ENCODE results near the gene GPR101.

The GPR101 gene

DNA sequence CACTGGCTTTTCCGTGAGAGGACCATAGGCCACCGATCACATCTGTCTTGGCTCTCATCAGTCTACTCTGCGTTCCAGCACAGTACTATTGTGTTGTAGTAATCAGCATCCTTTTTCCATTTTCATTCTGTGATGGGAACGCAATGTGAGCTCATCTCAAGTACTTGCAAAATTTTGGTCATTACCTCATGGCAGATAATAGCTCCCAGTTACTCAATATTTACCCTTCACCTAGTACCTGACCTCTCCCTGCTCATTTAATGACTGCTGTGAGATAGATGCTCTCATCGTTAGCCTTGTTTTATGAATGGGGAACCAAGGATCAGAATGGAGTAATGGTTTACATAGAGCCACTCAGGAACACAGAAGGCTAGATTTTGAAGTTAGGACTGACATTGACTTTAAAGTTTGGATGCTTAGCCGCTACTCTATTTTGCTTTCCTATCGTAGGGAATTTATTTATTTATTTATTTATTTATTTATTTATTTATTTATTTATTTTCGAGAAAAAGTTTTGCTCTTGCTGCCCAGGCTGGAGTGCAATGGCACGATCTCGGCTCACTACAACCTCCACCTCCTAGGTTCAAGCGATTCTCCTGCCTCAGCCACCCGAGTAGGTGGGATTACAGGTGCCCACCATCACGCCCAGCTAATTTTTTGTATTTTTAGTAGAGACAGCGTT lies 6.5 kb upstream of the GPR101 start:
- Histone ChIP-seq H2BK120ac (ENCODE audit: low read depth, low read length) (no peak overlapping the region), H3K23ac (ENCODE audit: low read depth, low read length, poor library complexity) (no peak overlapping the region), H3K27ac (replicated peaks; ENCODE audit: low read length) (no peak overlapping the region), H2BK15ac (ENCODE audit: low read length) (no peak overlapping the region), H4K8ac (ENCODE audit: low read depth, low read length) (no peak overlapping the region), H3K9ac (ENCODE audit: low read depth, low read length, poor library complexity) (no peak overlapping the region), H3K18ac (ENCODE audit: low read length) (no peak overlapping the region), H2BK12ac (ENCODE audit: low read length) (no peak overlapping the region), H3K36me3 (replicated peaks in 1 of 2; ENCODE audit: control insufficient read depth in 2 of 2, insufficient read depth in 2 of 2, low read length in 2 of 2) (no peaks in the 10 kb centered on the region), H3K4me1 (ENCODE audit: control insufficient read depth in 2 of 2, insufficient read depth in 1 of 2, low read depth in 1 of 2, low read length in 2 of 2) (no peaks in the 10 kb centered on the region), H3K27me3 (ENCODE audit: control insufficient read depth in 3 of 3, insufficient read depth in 3 of 3, low read depth in 1 of 3, low read length in 3 of 3) (peaks cover 0 to 47% (median 11%) of the 10 kb centered on the region in 3 experiments), H3K9me3 (replicated peaks in 1 of 2; ENCODE audit: control insufficient read depth in 2 of 2, insufficient read depth in 1 of 2, low read depth in 1 of 2, low read length in 2 of 2) (no peaks in the 10 kb centered on the region), H4K91ac (ENCODE audit: low read depth, low read length, poor library complexity) (no peak overlapping the region), H3K4ac (ENCODE audit: low read length) (no peak overlapping the region), H2BK5ac (ENCODE audit: low read length) (no peak overlapping the region), H3K4me2 (ENCODE audit: insufficient read depth, low read length, poor library complexity, severe bottlenecking) (no peak overlapping the region), H2AFZ (ENCODE audit: low read length) (no peak overlapping the region), H3K79me1 (ENCODE audit: low read depth, low read length) (no peaks in the 10 kb centered on the region), H2AK5ac (ENCODE audit: low read depth, low read length) (no peak overlapping the region), H3K4me3 (ENCODE audit: low read length in 2 of 2) (no peak overlapping the region), H3K14ac (ENCODE audit: low read length) (no peak overlapping the region)
- no peak for DNase-seq (ENCODE audit: low spot score)
- WGBS, 2 donors (ENCODE audit: extremely low coverage in 2 of 2, insufficient read length in 2 of 2, insufficient replicate concordance in 1 of 2) = no CpG with 5 or more reads among the region's 14 CpGs

DNA sequence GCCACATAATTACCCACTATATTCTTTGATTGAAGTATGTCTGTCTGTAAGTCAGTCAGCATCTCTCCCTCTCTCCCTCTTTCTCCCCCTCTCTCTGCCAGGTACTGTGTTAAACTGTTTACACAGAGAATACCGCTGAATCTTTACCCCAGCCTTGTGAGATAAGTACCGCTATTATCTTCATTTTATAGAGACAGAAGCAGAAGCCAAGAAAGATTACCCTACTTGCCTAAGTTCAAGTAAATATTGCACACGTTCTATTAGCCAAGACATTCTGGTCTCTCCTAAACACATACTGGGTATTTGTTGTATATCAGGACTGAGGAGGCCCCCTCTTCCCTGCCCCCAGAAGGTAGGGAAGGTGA lies 695 bp upstream of the GPR101 start:
- Histone ChIP-seq H3K9ac (ENCODE audit: low read depth, low read length, poor library complexity) (no peak overlapping the region), H2BK12ac (ENCODE audit: low read length) (no peak overlapping the region), H4K91ac (ENCODE audit: low read depth, low read length, poor library complexity) (no peak overlapping the region), H2BK15ac (ENCODE audit: low read length) (no peak overlapping the region), H3K4me2 (ENCODE audit: insufficient read depth, low read length, poor library complexity, severe bottlenecking) (no peak overlapping the region), H3K4ac (ENCODE audit: low read length) (no peak overlapping the region), H3K4me3 (ENCODE audit: low read length in 2 of 2) (no peak overlapping the region), H3K36me3 (replicated peaks in 1 of 2; ENCODE audit: control insufficient read depth in 2 of 2, insufficient read depth in 2 of 2, low read length in 2 of 2) (no peaks in the 10 kb centered on the region), H3K27ac (replicated peaks; ENCODE audit: low read length) (no peak overlapping the region), H2AFZ (ENCODE audit: low read length) (no peak overlapping the region), H3K14ac (ENCODE audit: low read length) (no peak overlapping the region), H3K18ac (ENCODE audit: low read length) (no peak overlapping the region), H4K8ac (ENCODE audit: low read depth, low read length) (no peak overlapping the region), H2AK5ac (ENCODE audit: low read depth, low read length) (no peak overlapping the region), H3K27me3 (ENCODE audit: control insufficient read depth in 3 of 3, insufficient read depth in 3 of 3, low read depth in 1 of 3, low read length in 3 of 3) (peaks cover 9 to 92% (median 65%) of the 10 kb centered on the region in 3 experiments), H2BK5ac (ENCODE audit: low read length) (no peak overlapping the region), H3K9me3 (replicated peaks in 1 of 2; ENCODE audit: control insufficient read depth in 2 of 2, insufficient read depth in 1 of 2, low read depth in 1 of 2, low read length in 2 of 2) (peaks cover 0 to 1% of the 10 kb centered on the region in 2 donors), H3K79me1 (ENCODE audit: low read depth, low read length) (no peaks in the 10 kb centered on the region), H2BK120ac (ENCODE audit: low read depth, low read length) (no peak overlapping the region), H3K4me1 (ENCODE audit: control insufficient read depth in 2 of 2, insufficient read depth in 1 of 2, low read depth in 1 of 2, low read length in 2 of 2) (peaks cover 4 to 7% of the 10 kb centered on the region in 2 donors), H3K23ac (ENCODE audit: low read depth, low read length, poor library complexity) (no peak overlapping the region)
- DNase-seq (ENCODE audit: low spot score) = no peak
- WGBS, 2 donors (ENCODE audit: extremely low coverage in 2 of 2, insufficient read length in 2 of 2, insufficient replicate concordance in 1 of 2) = no CpG with 5 or more reads among the region's 3 CpGs

DNA sequence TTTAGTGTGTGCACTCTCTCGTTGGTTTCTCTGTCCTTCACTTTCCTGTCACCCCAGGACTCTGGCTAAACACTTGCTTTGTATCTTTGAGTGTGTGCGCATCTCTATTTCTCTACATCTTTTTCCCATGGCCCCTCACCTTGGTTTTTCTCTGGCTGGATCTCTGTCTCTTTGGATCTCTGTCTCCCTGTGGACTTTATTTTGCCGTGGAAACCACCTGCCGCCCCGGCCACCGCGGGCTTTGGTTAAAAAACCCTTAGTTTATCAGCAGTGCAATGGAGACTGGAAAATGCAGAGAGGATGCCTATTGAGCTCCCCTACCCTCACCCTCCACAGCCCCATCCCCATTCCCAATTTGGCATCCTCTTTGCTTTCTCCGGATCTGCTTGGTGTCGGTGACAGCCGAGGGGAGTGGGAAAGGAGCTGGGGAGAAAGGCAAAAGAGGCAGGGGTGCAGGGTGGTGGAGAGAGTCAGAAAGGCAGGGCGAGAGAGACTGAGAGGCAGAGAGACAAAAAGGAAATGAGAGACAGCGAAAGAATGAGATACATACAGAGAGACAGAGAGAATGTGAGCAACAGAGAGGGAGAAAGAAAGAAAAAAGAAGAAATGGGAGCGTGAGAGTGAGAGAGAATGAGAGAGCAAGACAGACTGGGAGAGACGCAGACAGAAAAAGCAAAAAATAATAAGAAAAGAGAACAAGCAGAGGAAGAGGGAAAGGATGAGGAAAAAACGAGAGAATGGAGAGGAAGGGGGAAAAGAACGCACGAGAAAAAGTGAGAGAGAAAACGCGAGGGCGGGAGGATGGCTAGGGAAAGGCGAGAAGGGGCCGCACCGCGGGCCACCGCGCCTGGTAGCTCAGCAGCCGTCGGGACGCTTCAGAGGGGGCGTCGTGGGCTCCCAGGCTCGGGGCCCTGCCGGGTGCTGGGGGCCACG lies 688 bp downstream of the GPR101 start:
- H3K23ac ChIP-seq (ENCODE audit: low read depth, low read length, poor library complexity) = no peak overlapping the region

DNA sequence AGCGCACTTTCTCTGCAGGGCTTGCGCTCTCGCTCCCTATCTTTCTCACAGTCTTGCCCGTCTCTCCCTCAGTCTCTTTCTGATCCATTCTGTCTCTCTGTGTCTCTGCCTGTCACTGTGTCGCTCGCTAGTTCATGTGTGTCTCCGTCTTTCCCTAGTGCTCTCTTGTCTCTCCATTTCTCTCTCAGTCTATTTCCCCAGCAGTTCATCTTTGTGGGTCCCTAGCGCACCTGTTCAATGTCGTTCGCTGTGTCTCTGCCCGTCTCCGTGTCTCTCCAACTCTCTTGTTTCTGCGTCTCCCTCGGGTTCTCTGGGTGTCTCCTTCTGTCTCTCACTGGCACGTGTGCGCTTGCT lies 1.5 kb downstream of the GPR101 start:
- Histone ChIP-seq H3K27ac (replicated peaks; ENCODE audit: low read length) (no peak overlapping the region), H3K4me3 (ENCODE audit: low read length in 2 of 2) (peak overlapping the region; percentile 44 to 76), H3K4me1 (ENCODE audit: control insufficient read depth in 2 of 2, insufficient read depth in 1 of 2, low read depth in 1 of 2, low read length in 2 of 2) (peaks cover 4 to 7% of the 10 kb centered on the region in 2 donors), H3K9ac (ENCODE audit: low read depth, low read length, poor library complexity) (no peak overlapping the region), H3K9me3 (replicated peaks in 1 of 2; ENCODE audit: control insufficient read depth in 2 of 2, insufficient read depth in 1 of 2, low read depth in 1 of 2, low read length in 2 of 2) (peaks cover 0 to 1% of the 10 kb centered on the region in 2 donors), H4K91ac (ENCODE audit: low read depth, low read length, poor library complexity) (no peak overlapping the region), H3K23ac (ENCODE audit: low read depth, low read length, poor library complexity) (no peak overlapping the region), H2AK5ac (ENCODE audit: low read depth, low read length) (no peak overlapping the region), H3K18ac (ENCODE audit: low read length) (no peak overlapping the region), H3K36me3 (replicated peaks in 1 of 2; ENCODE audit: control insufficient read depth in 2 of 2, insufficient read depth in 2 of 2, low read length in 2 of 2) (no peaks in the 10 kb centered on the region), H3K27me3 (ENCODE audit: control insufficient read depth in 3 of 3, insufficient read depth in 3 of 3, low read depth in 1 of 3, low read length in 3 of 3) (peaks cover 9 to 100% (median 67%) of the 10 kb centered on the region in 3 experiments), H2BK12ac (ENCODE audit: low read length) (no peak overlapping the region), H3K79me1 (ENCODE audit: low read depth, low read length) (no peaks in the 10 kb centered on the region), H2BK120ac (ENCODE audit: low read depth, low read length) (no peak overlapping the region), H2AFZ (ENCODE audit: low read length) (peak overlapping the region; percentile 74), H3K14ac (ENCODE audit: low read length) (no peak overlapping the region), H3K4me2 (ENCODE audit: insufficient read depth, low read length, poor library complexity, severe bottlenecking) (peak overlapping the region; percentile 77), H4K8ac (ENCODE audit: low read depth, low read length) (no peak overlapping the region), H2BK15ac (ENCODE audit: low read length) (no peak overlapping the region), H2BK5ac (ENCODE audit: low read length) (no peak overlapping the region), H3K4ac (ENCODE audit: low read length) (no peak overlapping the region)
- no peak for DNase-seq (ENCODE audit: low spot score)
- WGBS, 2 donors (ENCODE audit: extremely low coverage in 2 of 2, insufficient read length in 2 of 2, insufficient replicate concordance in 1 of 2) = no CpG with 5 or more reads among the region's 16 CpGs

More for the DNA sequence above, 688 bp downstream of the GPR101 start:
- Histone ChIP-seq H3K9me3 (replicated peaks in 1 of 2; ENCODE audit: control insufficient read depth in 2 of 2, insufficient read depth in 1 of 2, low read depth in 1 of 2, low read length in 2 of 2) (peaks cover 0 to 1% of the 10 kb centered on the region in 2 donors), H2AK5ac (ENCODE audit: low read depth, low read length) (no peak overlapping the region), H2BK12ac (ENCODE audit: low read length) (no peak overlapping the region), H2AFZ (ENCODE audit: low read length) (no peak overlapping the region), H3K18ac (ENCODE audit: low read length) (peak overlapping the region; percentile 64), H3K36me3 (replicated peaks in 1 of 2; ENCODE audit: control insufficient read depth in 2 of 2, insufficient read depth in 2 of 2, low read length in 2 of 2) (no peaks in the 10 kb centered on the region), H3K4me2 (ENCODE audit: insufficient read depth, low read length, poor library complexity, severe bottlenecking) (peak overlapping the region; percentile 54), H2BK120ac (ENCODE audit: low read depth, low read length) (no peak overlapping the region), H3K4me3 (ENCODE audit: low read length in 2 of 2) (peak overlapping the region in 1 of 2 donors; percentile 54), H4K8ac (ENCODE audit: low read depth, low read length) (no peak overlapping the region), H3K4ac (ENCODE audit: low read length) (no peak overlapping the region), H3K27me3 (ENCODE audit: control insufficient read depth in 3 of 3, insufficient read depth in 3 of 3, low read depth in 1 of 3, low read length in 3 of 3) (peaks cover 9 to 100% (median 67%) of the 10 kb centered on the region in 3 experiments), H3K14ac (ENCODE audit: low read length) (no peak overlapping the region), H2BK5ac (ENCODE audit: low read length) (no peak overlapping the region), H2BK15ac (ENCODE audit: low read length) (no peak overlapping the region), H4K91ac (ENCODE audit: low read depth, low read length, poor library complexity) (no peak overlapping the region), H3K9ac (ENCODE audit: low read depth, low read length, poor library complexity) (no peak overlapping the region), H3K4me1 (ENCODE audit: control insufficient read depth in 2 of 2, insufficient read depth in 1 of 2, low read depth in 1 of 2, low read length in 2 of 2) (peaks cover 4 to 7% of the 10 kb centered on the region in 2 donors), H3K79me1 (ENCODE audit: low read depth, low read length) (no peaks in the 10 kb centered on the region), H3K27ac (replicated peaks; ENCODE audit: low read length) (no peak overlapping the region)
- no peak for DNase-seq (ENCODE audit: low spot score)
- no CpG with 5 or more reads among the region's 34 CpGs for WGBS, 2 donors (ENCODE audit: extremely low coverage in 2 of 2, insufficient read length in 2 of 2, insufficient replicate concordance in 1 of 2)
